Measurements from ENCODE around the gene SGMS1. TPM values are rescaled to one million over a fixed set of nuclear protein-coding genes. Genes with fewer than 3 reads are reported as not detected.
"Not testable (repeated sequence)": the region's sequence is repeated elsewhere in the genome, so short reads cannot be mapped to it uniquely, and the experiment has no call there.

Gene SGMS1
- total RNA-seq, 1 donor from 2014 or later = 25.6 TPM

GRCh38 chr10:50648935-50649227 lies 25.1 kb upstream of the SGMS1 start:
- FAIRE-seq (no peak), DNase-seq (ENCODE audit: low read depth) (no peak)
- Histone ChIP-seq H3K9ac (ENCODE audit: low read length) (no peak overlapping the region), H3K9me3 (ENCODE audit: insufficient read depth, low read depth, low read length) (no peaks in the 10 kb centered on the region), H3K4me2 (ENCODE audit: low read length) (no peak overlapping the region), H3K4me1 (ENCODE audit: insufficient read depth, low read length) (no peaks in the 10 kb centered on the region), H3K27ac (ENCODE audit: low read depth, low read length) (no peak overlapping the region), H3K4me3 (ENCODE audit: insufficient read depth, low read depth, low read length) (no peak overlapping the region), H2AFZ (ENCODE audit: low read depth, low read length) (no peak overlapping the region), H3K27me3 (ENCODE audit: insufficient read depth, low read length) (no peaks in the 10 kb centered on the region), H3K79me2 (ENCODE audit: insufficient read depth, low read length) (no peaks in the 10 kb centered on the region), H4K20me1 (ENCODE audit: insufficient read depth, low read length) (no peaks in the 10 kb centered on the region), H3K36me3 (ENCODE audit: insufficient read depth, low read length) (no peaks in the 10 kb centered on the region)
- H3K27ac Mint-ChIP-seq (ENCODE audit: unreplicated experiment) = no peak overlapping the region
- no peaks in the 10 kb centered on the region for H3K9me3 Mint-ChIP-seq (ENCODE audit: unreplicated experiment)
- no peak overlapping the region for H3K4me3 Mint-ChIP-seq (ENCODE audit: unreplicated experiment)
- no peaks in the 10 kb centered on the region for H3K36me3 Mint-ChIP-seq (ENCODE audit: low read depth, unreplicated experiment)
- H3K4me1 Mint-ChIP-seq (ENCODE audit: low read depth, unreplicated experiment) = peaks cover 6% of the 10 kb centered on the region
- no peak for TF ChIP-seq EZH2 (IDR thresholded peaks at IDR 0.05; ENCODE audit: insufficient read depth, low read length)
- no peak for TF ChIP-seq CTCF (IDR thresholded peaks at IDR 0.05; ENCODE audit: insufficient read depth, low read depth, low read length)
- H3K27me3 Mint-ChIP-seq (ENCODE audit: low read depth, unreplicated experiment) = no peaks in the 10 kb centered on the region

GRCh38 chr10:50648089-50648934 lies 24.6 kb upstream of the SGMS1 start:
- Histone ChIP-seq H3K9me3 (ENCODE audit: insufficient read depth, low read depth, low read length) (no peaks in the 10 kb centered on the region), H3K27ac (ENCODE audit: low read depth, low read length) (no peak overlapping the region), H3K9ac (ENCODE audit: low read length) (no peak overlapping the region), H2AFZ (ENCODE audit: low read depth, low read length) (no peak overlapping the region), H3K36me3 (ENCODE audit: insufficient read depth, low read length) (no peaks in the 10 kb centered on the region), H4K20me1 (ENCODE audit: insufficient read depth, low read length) (no peaks in the 10 kb centered on the region), H3K4me2 (ENCODE audit: low read length) (no peak overlapping the region), H3K27me3 (ENCODE audit: insufficient read depth, low read length) (peaks cover 2% of the 10 kb centered on the region), H3K4me1 (ENCODE audit: insufficient read depth, low read length) (no peaks in the 10 kb centered on the region), H3K79me2 (ENCODE audit: insufficient read depth, low read length) (no peaks in the 10 kb centered on the region), H3K4me3 (ENCODE audit: insufficient read depth, low read depth, low read length) (no peak overlapping the region)
- no peak overlapping the region for H3K27ac Mint-ChIP-seq (ENCODE audit: unreplicated experiment)
- TF ChIP-seq EZH2 (IDR thresholded peaks at IDR 0.05; ENCODE audit: insufficient read depth, low read length) = no peak
- no peak overlapping the region for H3K4me3 Mint-ChIP-seq (ENCODE audit: unreplicated experiment)
- DNase-seq (ENCODE audit: low read depth) (no peak), FAIRE-seq (no peak)
- peaks cover 6% of the 10 kb centered on the region for H3K4me1 Mint-ChIP-seq (ENCODE audit: low read depth, unreplicated experiment)
- no peaks in the 10 kb centered on the region for H3K36me3 Mint-ChIP-seq (ENCODE audit: low read depth, unreplicated experiment)
- no peaks in the 10 kb centered on the region for H3K9me3 Mint-ChIP-seq (ENCODE audit: unreplicated experiment)
- H3K27me3 Mint-ChIP-seq (ENCODE audit: low read depth, unreplicated experiment) = no peaks in the 10 kb centered on the region

- H3K27ac ChIP-seq (ENCODE audit: low read depth, low read length); H3K4me2 ChIP-seq (ENCODE audit: low read length); H3K36me3 Mint-ChIP-seq (ENCODE audit: low read depth, unreplicated experiment); H3K27me3 ChIP-seq (ENCODE audit: insufficient read depth, low read length); H2AFZ ChIP-seq (ENCODE audit: low read depth, low read length); H3K36me3 ChIP-seq (ENCODE audit: insufficient read depth, low read length); H3K4me1 ChIP-seq (ENCODE audit: insufficient read depth, low read length); H3K27ac Mint-ChIP-seq (ENCODE audit: unreplicated experiment); H3K9ac ChIP-seq (ENCODE audit: low read length); H3K79me2 ChIP-seq (ENCODE audit: insufficient read depth, low read length); H3K4me1 Mint-ChIP-seq (ENCODE audit: low read depth, unreplicated experiment); H3K4me3 ChIP-seq (ENCODE audit: insufficient read depth, low read depth, low read length); H3K27me3 Mint-ChIP-seq (ENCODE audit: low read depth, unreplicated experiment); H3K9me3 Mint-ChIP-seq (ENCODE audit: unreplicated experiment); DNase-seq (ENCODE audit: low read depth); FAIRE-seq; H3K4me3 Mint-ChIP-seq (ENCODE audit: unreplicated experiment); H4K20me1 ChIP-seq (ENCODE audit: insufficient read depth, low read length); H3K9me3 ChIP-seq (ENCODE audit: insufficient read depth, low read depth, low read length): not testable (repeated sequence)
These were observed 23.6 kb upstream of the SGMS1 start for GRCh38 chr10:50647350-50647749.
